HCT116 (cell line): Measurements from ENCODE around the gene DIP2C. TPM values are rescaled to one million over a fixed set of nuclear protein-coding genes. Genes with fewer than 3 reads are reported as not detected.

Experiments
- ATAC-seq: fragments of 200-7000 bp; cut with Tn5 transposase; 2 replicates; pipeline ENCODE4 v1.9.1; 2020; ENCODE audit warnings: mild to moderate bottlenecking, moderate library complexity
- BruUV-seq: library from RNA; stranded (reverse); fragments of 400-500 nt; replicated peaks from 2 replicates; lab custom pipeline; 2021; lab: Mats Ljungman, UMichigan
- CTCF ChIA-PET: fragments of 300-600 bp; sonication (Branson Sonifier 250); formaldehyde crosslinking; loops from one replicate; lab custom pipeline; 2021; ENCODE audit warnings: antibody characterized with exemption; lab: Charles Lee
- POLR2A ChIA-PET: fragments of 300-600, 350-600 bp; sonication (Branson Sonifier 250); formaldehyde crosslinking; loops from one replicate; lab custom pipeline; 2021; ENCODE audit warnings: antibody characterized with exemption; lab: Charles Lee
- RAD21 ChIA-PET, 2 experiments: fragments of 300-600 bp; sonication (Branson Sonifier 250); formaldehyde crosslinking; loops; one replicate each; lab custom pipeline; 2023; ENCODE audit warnings: low total read pairs in 2 of 2; ENCODE audit not compliant: uncharacterized antibody in 2 of 2, unreplicated experiment in 2 of 2, low non-redundant PET in 1 of 2; lab: Charles Lee
- DNase-seq: peaks from one replicate; pipeline ENCODE4 v3.0.0-alpha.2; 2010; ENCODE audit warnings: low read depth, low spot score
- H2AFZ ChIP-seq: fragments of 200-600 bp; shearing (Covaris generic), sonication (generic); 2 replicates; pipeline ENCODE4 v1.6.1; 2017; ENCODE audit warnings: low read depth, mixed run types, mixed read lengths, antibody characterized with exemption, low read length; ENCODE audit not compliant: poor library complexity, severe bottlenecking
- H3K27ac ChIP-seq: 2 replicates; pipeline ENCODE4 v1.5.1; 2012; ENCODE audit warnings: low read depth, low read length
- H3K27me3 ChIP-seq: fragments of 200-600 bp; sonication (generic); 2 replicates; pipeline ENCODE4 v1.6.1; 2016; ENCODE audit warnings: mixed run types, low read length, mixed read lengths; ENCODE audit not compliant: insufficient read depth
- H3K36me3 ChIP-seq, 2 experiments: fragments of 200-500 bp in 1 of 2; fragments of 200-600 bp in 1 of 2; sonication (Bioruptor generic) in 1 of 2; sonication (generic) in 1 of 2; 2 replicates each; pipeline versions ENCODE4 v1.5.1 to v1.6.1; 2014 to 2016; ENCODE audit warnings: low read length in 2 of 2, inconsistent platforms in 1 of 2, mixed read lengths in 1 of 2, mixed run types in 1 of 2; ENCODE audit not compliant: insufficient read depth in 2 of 2, control insufficient read depth in 1 of 2
- H3K4me1 ChIP-seq, 2 experiments: fragments of 200-600 bp in 1 of 2; sonication (generic) in 1 of 2; 2 replicates each; pipeline versions ENCODE4 v1.5.1 to v1.6.1; 2012 to 2017; ENCODE audit warnings: low read length in 2 of 2, inconsistent platforms in 1 of 2, mild to moderate bottlenecking in 1 of 2, mixed read lengths in 1 of 2, mixed run types in 1 of 2, moderate library complexity in 1 of 2; ENCODE audit not compliant: insufficient read depth in 2 of 2, control insufficient read depth in 1 of 2
- H3K4me2 ChIP-seq: fragments of 200-600 bp; sonication (generic); 2 replicates; pipeline ENCODE4 v1.6.1; 2017; ENCODE audit warnings: mixed run types, low read length, mixed read lengths
- H3K4me3 ChIP-seq, 2 experiments: fragments of 200-600 bp in 1 of 2; sonication (generic) in 1 of 2; replicated peaks in 1 of 2; 2 replicates each; pipeline ENCODE4 v1.5.1; 2011 to 2016; ENCODE audit warnings: low read length in 2 of 2, control low read depth in 1 of 2, low read depth in 1 of 2, mild to moderate bottlenecking in 1 of 2, mixed read lengths in 1 of 2, mixed run types in 1 of 2
- H3K79me2 ChIP-seq: fragments of 200-600 bp; sonication (generic); 2 replicates; pipeline ENCODE4 v1.6.1; 2017; ENCODE audit warnings: mild to moderate bottlenecking, mixed run types, low read length, moderate library complexity, mixed read lengths; ENCODE audit not compliant: insufficient read depth
- H3K9ac ChIP-seq: fragments of 200-600 bp; sonication (generic); 2 replicates; pipeline ENCODE4 v1.6.1; 2016; ENCODE audit warnings: low read length, mixed read lengths
- H3K9me2 ChIP-seq: fragments of 200-600 bp; sonication (generic), shearing (Covaris generic); 2 replicates; pipeline ENCODE4 v1.6.1; 2017; ENCODE audit warnings: mixed run types, mild to moderate bottlenecking, moderate library complexity; ENCODE audit not compliant: insufficient read depth
- H3K9me3 ChIP-seq, 2 experiments: fragments of 200-500 bp in 1 of 2; fragments of 200-600 bp in 1 of 2; sonication (Bioruptor generic) in 1 of 2; sonication (generic) in 1 of 2; 2 replicates each; pipeline ENCODE4 v1.6.1; 2014 to 2017; ENCODE audit warnings: low read length in 2 of 2, mixed read lengths in 2 of 2, inconsistent platforms in 1 of 2, low read depth in 1 of 2, mild to moderate bottlenecking in 1 of 2, mixed run types in 1 of 2, moderate library complexity in 1 of 2; ENCODE audit not compliant: control insufficient read depth in 1 of 2, insufficient read depth in 1 of 2
- H4K20me1 ChIP-seq: fragments of 200-600 bp; sonication (generic), shearing (Covaris generic); 2 replicates; pipeline ENCODE4 v1.6.1; 2017; ENCODE audit warnings: mixed run types, mild to moderate bottlenecking, moderate library complexity; ENCODE audit not compliant: insufficient read depth
- CBX3 ChIP-seq: IDR thresholded peaks from 2 replicates; pipeline ENCODE4 v1.6.1; 2012; ENCODE audit warnings: low read depth
- EGR1 ChIP-seq: IDR thresholded peaks from 2 replicates; pipeline ENCODE4 v1.6.1; 2012; ENCODE audit warnings: low read depth
- EZH2 ChIP-seq: fragments of 200-600 bp; sonication (generic); IDR thresholded peaks from 2 replicates; pipeline ENCODE4 v1.6.1; 2017; ENCODE audit warnings: antibody characterized with exemption, mixed run types
- EZH2phosphoT487 ChIP-seq: fragments of 200-600 bp; IDR thresholded peaks from 2 replicates; pipeline ENCODE4 v1.6.1; 2018; ENCODE audit warnings: antibody characterized with exemption, borderline replicate concordance
- FOSL1 ChIP-seq: IDR thresholded peaks from 2 replicates; pipeline ENCODE4 v1.6.1; 2012; ENCODE audit warnings: low read depth
- JUND ChIP-seq: IDR thresholded peaks from 2 replicates; pipeline ENCODE4 v1.6.1; 2012
- POLR2A ChIP-seq: IDR thresholded peaks from 2 replicates; pipeline ENCODE4 v1.7.0; 2011; ENCODE audit warnings: borderline replicate concordance; ENCODE audit not compliant: insufficient read depth, insufficient read length; ENCODE audit errors: extremely low read depth
- POLR2AphosphoS5 ChIP-seq: IDR thresholded peaks from 2 replicates; pipeline ENCODE4 v1.6.1; 2011; ENCODE audit warnings: mild to moderate bottlenecking, low read depth, low read length, moderate library complexity
- SRF ChIP-seq: IDR thresholded peaks from 2 replicates; pipeline ENCODE4 v1.6.1; 2012; ENCODE audit warnings: low read depth
- ZFX ChIP-seq: fragments of 450-650 bp; IDR thresholded peaks from 2 replicates; pipeline ENCODE4 v1.6.1; 2017
- ZNF274 ChIP-seq: fragments of 200-500 bp; sonication (Bioruptor generic); IDR thresholded peaks from 2 replicates; pipeline ENCODE4 v1.6.1; 2014; ENCODE audit warnings: mild to moderate bottlenecking, low read depth, low read length, inconsistent platforms
- intact Hi-C: fragments of 100-400 bp; cut with micrococcal nuclease; formaldehyde crosslinking; loops from 2 replicates; pipeline ENCODE4 v1.10.0; 2022
- total RNA-seq: library from RNA; stranded (reverse); gene quantifications from one replicate; pipeline ENCODE4 v1.2.1, GENCODE V29; 2021; ENCODE audit not compliant: unreplicated experiment
- TF ChIP-seq, protein P1 (sequence below), 3 experiments: fragments of 200-600 bp in 1 of 3; sonication (generic) in 1 of 3; IDR thresholded peaks in 2 of 3; conservative IDR thresholded peaks in 1 of 3; 2 replicates each; pipeline ENCODE4 v1.5.1; 2012 to 2017; ENCODE audit warnings: low read depth in 2 of 3, low read length in 2 of 3, antibody characterized with exemption in 1 of 3, borderline replicate concordance in 1 of 3, control low read depth in 1 of 3, mild to moderate bottlenecking in 1 of 3, mixed read lengths in 1 of 3, mixed run types in 1 of 3, moderate library complexity in 1 of 3; ENCODE audit not compliant: insufficient read depth in 1 of 3
- TF ChIP-seq, protein P2 (sequence below): IDR thresholded peaks from 2 replicates; pipeline ENCODE4 v1.6.1; 2011; ENCODE audit warnings: mild to moderate bottlenecking, low read length, moderate library complexity; ENCODE audit not compliant: insufficient replicate concordance; ENCODE audit errors: extremely low read depth
- TF ChIP-seq, protein P3 (sequence below): IDR thresholded peaks from 2 replicates; pipeline ENCODE4 v1.6.1; 2012

Gene DIP2C
- total RNA-seq, 1 experiment from 2014 or later: 15.4 TPM

DNA sequence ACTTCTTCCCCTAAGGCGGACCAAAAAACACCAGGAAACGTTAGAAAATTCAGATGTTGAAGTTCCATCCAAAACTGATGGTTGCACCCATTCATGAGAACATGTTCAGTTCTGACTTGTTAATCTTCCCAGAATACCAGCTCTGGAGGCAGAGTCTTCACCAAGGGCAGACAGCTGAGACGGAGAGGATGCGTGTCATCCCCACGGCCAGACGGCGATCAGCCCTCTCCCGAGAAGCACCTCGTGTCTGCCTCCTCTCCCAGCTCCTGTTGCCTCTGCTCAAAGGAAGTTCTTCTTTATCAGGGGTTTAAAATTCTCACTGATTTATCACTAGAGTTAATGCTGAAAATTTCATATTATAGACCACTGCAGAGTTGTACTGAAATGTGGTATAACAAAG, 284.5 kb downstream of the DIP2C start:
- H3K36me3 ChIP-seq: peaks cover 7 to 13% of the 10 kb centered on the region in 2 experiments; a peak in 3 of 4 replicates
- BruUV-seq: no TSS peak
- ChIA-PET POLR2A (no interaction called here), CTCF (no interaction called here), RAD21 (no interaction called here)
- H3K27ac ChIP-seq: no peak overlapping the region
- H3K9me2 ChIP-seq: no peaks in the 10 kb centered on the region
- intact Hi-C loops: no loop called here
- H3K4me3 ChIP-seq: no peak overlapping the region
- ATAC-seq: no peak
- no peak for TF ChIP-seq SRF
- TF ChIP-seq ZFX: no peak
- TF ChIP-seq EGR1: no peak
- TF ChIP-seq FOSL1: no peak
- TF ChIP-seq EZH2phosphoT487: no peak
- TF ChIP-seq EZH2: no peak
- TF ChIP-seq, protein P1, sequence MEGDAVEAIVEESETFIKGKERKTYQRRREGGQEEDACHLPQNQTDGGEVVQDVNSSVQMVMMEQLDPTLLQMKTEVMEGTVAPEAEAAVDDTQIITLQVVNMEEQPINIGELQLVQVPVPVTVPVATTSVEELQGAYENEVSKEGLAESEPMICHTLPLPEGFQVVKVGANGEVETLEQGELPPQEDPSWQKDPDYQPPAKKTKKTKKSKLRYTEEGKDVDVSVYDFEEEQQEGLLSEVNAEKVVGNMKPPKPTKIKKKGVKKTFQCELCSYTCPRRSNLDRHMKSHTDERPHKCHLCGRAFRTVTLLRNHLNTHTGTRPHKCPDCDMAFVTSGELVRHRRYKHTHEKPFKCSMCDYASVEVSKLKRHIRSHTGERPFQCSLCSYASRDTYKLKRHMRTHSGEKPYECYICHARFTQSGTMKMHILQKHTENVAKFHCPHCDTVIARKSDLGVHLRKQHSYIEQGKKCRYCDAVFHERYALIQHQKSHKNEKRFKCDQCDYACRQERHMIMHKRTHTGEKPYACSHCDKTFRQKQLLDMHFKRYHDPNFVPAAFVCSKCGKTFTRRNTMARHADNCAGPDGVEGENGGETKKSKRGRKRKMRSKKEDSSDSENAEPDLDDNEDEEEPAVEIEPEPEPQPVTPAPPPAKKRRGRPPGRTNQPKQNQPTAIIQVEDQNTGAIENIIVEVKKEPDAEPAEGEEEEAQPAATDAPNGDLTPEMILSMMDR (IDR thresholded peaks at IDR 0.05 in 2 of 3, conservative IDR thresholded peaks at IDR 0.05 in 1 of 3; ENCODE audit: borderline replicate concordance in 1 of 3, insufficient read depth in 1 of 3, low read depth in 2 of 3, low read length in 2 of 3): no peak
- TF ChIP-seq, protein P2, sequence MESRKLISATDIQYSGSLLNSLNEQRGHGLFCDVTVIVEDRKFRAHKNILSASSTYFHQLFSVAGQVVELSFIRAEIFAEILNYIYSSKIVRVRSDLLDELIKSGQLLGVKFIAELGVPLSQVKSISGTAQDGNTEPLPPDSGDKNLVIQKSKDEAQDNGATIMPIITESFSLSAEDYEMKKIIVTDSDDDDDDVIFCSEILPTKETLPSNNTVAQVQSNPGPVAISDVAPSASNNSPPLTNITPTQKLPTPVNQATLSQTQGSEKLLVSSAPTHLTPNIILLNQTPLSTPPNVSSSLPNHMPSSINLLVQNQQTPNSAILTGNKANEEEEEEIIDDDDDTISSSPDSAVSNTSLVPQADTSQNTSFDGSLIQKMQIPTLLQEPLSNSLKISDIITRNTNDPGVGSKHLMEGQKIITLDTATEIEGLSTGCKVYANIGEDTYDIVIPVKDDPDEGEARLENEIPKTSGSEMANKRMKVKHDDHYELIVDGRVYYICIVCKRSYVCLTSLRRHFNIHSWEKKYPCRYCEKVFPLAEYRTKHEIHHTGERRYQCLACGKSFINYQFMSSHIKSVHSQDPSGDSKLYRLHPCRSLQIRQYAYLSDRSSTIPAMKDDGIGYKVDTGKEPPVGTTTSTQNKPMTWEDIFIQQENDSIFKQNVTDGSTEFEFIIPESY: no peak
- no peak for TF ChIP-seq CBX3
- TF ChIP-seq POLR2A: no peak
- TF ChIP-seq POLR2AphosphoS5: no peak
- no peak for TF ChIP-seq ZNF274
- TF ChIP-seq, protein P3, sequence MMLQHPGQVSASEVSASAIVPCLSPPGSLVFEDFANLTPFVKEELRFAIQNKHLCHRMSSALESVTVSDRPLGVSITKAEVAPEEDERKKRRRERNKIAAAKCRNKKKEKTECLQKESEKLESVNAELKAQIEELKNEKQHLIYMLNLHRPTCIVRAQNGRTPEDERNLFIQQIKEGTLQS: no peak
- TF ChIP-seq JUND: no peak
- no peaks in the 10 kb centered on the region for H3K9me3 ChIP-seq
- H2AFZ ChIP-seq: no peak overlapping the region
- H4K20me1 ChIP-seq: no peaks in the 10 kb centered on the region
- no peak overlapping the region for H3K9ac ChIP-seq
- H3K27me3 ChIP-seq: no peaks in the 10 kb centered on the region
- DNase-seq: no peak
- H3K4me1 ChIP-seq: no peaks in the 10 kb centered on the region
- H3K4me2 ChIP-seq: no peak overlapping the region
- no peaks in the 10 kb centered on the region for H3K79me2 ChIP-seq
